Astrocyte of the spinal cord (primary cell): ENCODE results near the gene BRS3.
"Not testable (repeated sequence)": the region's sequence is repeated elsewhere in the genome, so short reads cannot be mapped to it uniquely, and the experiment has no call there.

Experiments used
- DNase-seq: peaks from one replicate; pipeline ENCODE4 v3.0.0; 2011; ENCODE audit warnings: low read depth, low spot score
- H3K4me3 ChIP-seq: 2 replicates; pipeline ENCODE4 v1.5.1; 2011; ENCODE audit warnings: low read depth, mild to moderate bottlenecking, low read length, moderate library complexity
- CTCF ChIP-seq: IDR thresholded peaks from 2 replicates; pipeline ENCODE4 v1.5.1; 2012; ENCODE audit warnings: low read depth, mild to moderate bottlenecking, low read length, inconsistent platforms
- in situ Hi-C: cut with HindIII; loops from 2 replicates; pipeline ENCODE4 v1.10.0; 2017; ENCODE audit warnings: low sequenced_read_pairs

BRS3 gene

GRCh38 chrX:136487647-136488046, at the start of gene BRS3:
BRS3 (plus strand) TSS chrX:136487947; CDS start chrX:136488115, 168 bp downstream.
- no peak for TF ChIP-seq CTCF
- H3K4me3 ChIP-seq, result no peak within 1 kb of the TSS
- in situ Hi-C loops, result no loop called here
- no peak for DNase-seq

GRCh38 chrX:136438192-136438591, 49.6 kb upstream of the BRS3 start:
- no peak overlapping the region for H3K4me3 ChIP-seq
- no peak for DNase-seq
- TF ChIP-seq CTCF, result no peak
- in situ Hi-C loops, result no loop called here

- in situ Hi-C loops, H3K4me3 ChIP-seq, DNase-seq: not testable (repeated sequence)
Measured at GRCh38 chrX:136445674-136446073, 42.1 kb upstream of the BRS3 start.

- DNase-seq, result no peak
- TF ChIP-seq CTCF, result no peak
- H3K4me3 ChIP-seq, result no peak overlapping the region
- in situ Hi-C loops, result no loop called here
Measured at GRCh38 chrX:136446208-136446607, 41.5 kb upstream of the BRS3 start.

- no peak for TF ChIP-seq CTCF
- no peak overlapping the region for H3K4me3 ChIP-seq
- in situ Hi-C loops, result no loop called here
- no peak for DNase-seq
Measured at GRCh38 chrX:136447308-136447707, 40.4 kb upstream of the BRS3 start.

GRCh38 chrX:136447968-136448367, 39.8 kb upstream of the BRS3 start:
- H3K4me3 ChIP-seq, result no peak overlapping the region
- DNase-seq, result no peak
- in situ Hi-C loops, result no loop called here
- TF ChIP-seq CTCF, result no peak

GRCh38 chrX:136450050-136450830, 37.5 kb upstream of the BRS3 start:
- in situ Hi-C loops, result no loop called here
- DNase-seq, result no peak
- H3K4me3 ChIP-seq, result no peak overlapping the region
- no peak for TF ChIP-seq CTCF
